ENCODE results near the gene NR4A2. TPM values are rescaled to one million over a fixed set of nuclear protein-coding genes. Genes with fewer than 3 reads are reported as not detected.
"Not testable (repeated sequence)": the region's sequence is repeated elsewhere in the genome, so short reads cannot be mapped to it uniquely, and the experiment has no call there.

NR4A2 gene
- total and polyA plus RNA-seq, 12 donors = 1.1 to 31.2 (median 5.3) TPM

DNA sequence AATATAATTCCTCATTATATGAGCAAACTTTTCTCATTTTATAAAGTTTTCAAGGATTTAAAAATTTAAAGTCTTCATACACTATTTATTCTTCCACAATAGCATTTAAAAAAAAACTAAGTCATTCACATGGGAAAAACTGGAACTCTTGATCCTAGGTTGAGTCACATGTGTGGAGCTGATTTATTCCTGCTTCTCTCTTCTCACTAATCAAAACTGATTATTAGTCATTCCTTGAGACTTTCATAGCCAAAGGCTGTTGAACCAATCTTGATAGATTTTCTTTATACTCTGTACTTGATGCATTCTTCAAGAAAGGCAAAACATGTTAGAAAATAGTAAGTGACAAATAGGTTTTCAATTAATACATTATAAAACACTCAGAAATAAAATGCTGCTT is 27.4 kb downstream of the NR4A2 start:
- intact Hi-C loops (cut with DNase I) = no loop called here
- Histone ChIP-seq H3K4me3 (no peak overlapping the region), H3K36me3 (no peaks in the 10 kb centered on the region), H3K27ac (no peak overlapping the region), H3K9me3 (peaks cover 0 to 7% (median 0%) of the 10 kb centered on the region in 11 donors), H3K4me1 (no peaks in the 10 kb centered on the region), H3K27me3 (peaks cover 0 to 21% (median 15%) of the 10 kb centered on the region in 7 donors)
- TF ChIP-seq, protein P1, sequence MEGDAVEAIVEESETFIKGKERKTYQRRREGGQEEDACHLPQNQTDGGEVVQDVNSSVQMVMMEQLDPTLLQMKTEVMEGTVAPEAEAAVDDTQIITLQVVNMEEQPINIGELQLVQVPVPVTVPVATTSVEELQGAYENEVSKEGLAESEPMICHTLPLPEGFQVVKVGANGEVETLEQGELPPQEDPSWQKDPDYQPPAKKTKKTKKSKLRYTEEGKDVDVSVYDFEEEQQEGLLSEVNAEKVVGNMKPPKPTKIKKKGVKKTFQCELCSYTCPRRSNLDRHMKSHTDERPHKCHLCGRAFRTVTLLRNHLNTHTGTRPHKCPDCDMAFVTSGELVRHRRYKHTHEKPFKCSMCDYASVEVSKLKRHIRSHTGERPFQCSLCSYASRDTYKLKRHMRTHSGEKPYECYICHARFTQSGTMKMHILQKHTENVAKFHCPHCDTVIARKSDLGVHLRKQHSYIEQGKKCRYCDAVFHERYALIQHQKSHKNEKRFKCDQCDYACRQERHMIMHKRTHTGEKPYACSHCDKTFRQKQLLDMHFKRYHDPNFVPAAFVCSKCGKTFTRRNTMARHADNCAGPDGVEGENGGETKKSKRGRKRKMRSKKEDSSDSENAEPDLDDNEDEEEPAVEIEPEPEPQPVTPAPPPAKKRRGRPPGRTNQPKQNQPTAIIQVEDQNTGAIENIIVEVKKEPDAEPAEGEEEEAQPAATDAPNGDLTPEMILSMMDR (IDR thresholded peaks at IDR 0.05) = no peak
- ATAC-seq = no peak
- DNase-seq = no peak

DNA sequence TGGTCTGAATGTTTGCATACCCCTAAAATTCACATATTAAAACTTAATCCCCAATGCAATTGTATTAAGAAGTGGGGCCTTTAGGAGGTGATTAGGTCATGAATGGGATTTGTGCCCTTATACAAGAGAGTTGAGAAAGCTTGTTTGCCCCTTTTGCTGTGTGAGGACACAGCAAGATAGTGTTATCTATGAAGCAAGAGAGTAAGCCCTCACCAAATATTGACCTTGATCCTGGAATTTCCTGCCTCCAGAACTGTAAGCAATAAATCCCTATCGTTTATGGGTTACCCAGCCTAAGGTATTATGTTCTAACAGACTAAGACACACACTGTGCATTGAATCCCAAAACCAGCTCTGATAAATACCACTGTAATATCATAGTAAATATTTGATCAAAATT is 32.2 kb downstream of the NR4A2 start:
- no peak for DNase-seq
- Histone ChIP-seq H3K27me3 (peaks cover 0 to 24% (median 8%) of the 10 kb centered on the region in 7 donors), H3K4me3 (no peak overlapping the region), H3K9me3 (peaks cover 0 to 11% (median 0%) of the 10 kb centered on the region in 11 donors), H3K27ac (no peak overlapping the region), H3K4me1 (no peaks in the 10 kb centered on the region), H3K36me3 (no peaks in the 10 kb centered on the region)
- TF ChIP-seq, protein P1 (IDR thresholded peaks at IDR 0.05) = no peak
- intact Hi-C loops (cut with DNase I) = no loop called here
- 62 to 63% methylated on average over 1 of the region's 1 CpG for WGBS, 2 donors
- no peak for ATAC-seq

- Histone ChIP-seq H3K27me3 (peaks cover 0 to 4% (median 0%) of the 10 kb centered on the region in 7 donors), H3K4me1 (no peaks in the 10 kb centered on the region), H3K4me3 (no peak overlapping the region), H3K27ac (no peak overlapping the region), H3K9me3 (peaks cover 0 to 7% (median 0%) of the 10 kb centered on the region in 11 donors), H3K36me3 (no peaks in the 10 kb centered on the region)
- no peak for DNase-seq
- TF ChIP-seq, protein P1 (IDR thresholded peaks at IDR 0.05) = no peak
- ATAC-seq = no peak
- WGBS, 2 donors = 93 to 95% methylated on average over 8 of the region's 8 CpGs
- intact Hi-C loops (cut with DNase I) = no loop called here
These were observed 37.5 kb downstream of the NR4A2 start for GRCh38 chr2:156294945-156295580.

DNA sequence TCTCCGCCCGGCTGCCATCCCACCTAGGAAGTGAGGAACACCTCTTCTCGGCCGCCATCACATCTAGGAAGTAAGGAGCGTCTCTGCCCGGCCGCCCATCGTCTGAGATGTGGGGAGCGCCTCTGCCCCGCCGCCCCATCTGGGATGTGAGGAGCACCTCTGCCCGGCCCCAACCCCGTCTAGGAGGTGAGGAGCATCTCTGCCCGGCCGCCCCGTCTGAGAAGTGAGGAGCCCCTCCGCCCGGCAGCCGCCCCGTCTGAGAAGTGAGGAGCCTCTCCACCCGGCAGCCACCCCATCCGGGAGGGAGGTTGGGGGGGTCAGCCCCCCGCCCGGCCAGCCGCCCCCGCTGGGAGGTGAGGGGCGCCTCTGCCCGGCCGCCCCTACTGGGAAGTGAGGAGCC is 39.1 kb downstream of the NR4A2 start:
- WGBS, 2 donors = 96 to 99% methylated on average over 13 to 23 of the region's 29 CpGs

GRCh38 chr2:156279446-156280150 is 52.9 kb downstream of the NR4A2 start:
- no peak for ATAC-seq
- intact Hi-C loops (cut with DNase I) = no loop called here
- TF ChIP-seq, protein P1 (IDR thresholded peaks at IDR 0.05) = no peak

More for the DNA sequence above, 39.1 kb downstream of the NR4A2 start:
- H3K9me3 ChIP-seq; H3K36me3 ChIP-seq; ATAC-seq; H3K27ac ChIP-seq; H3K4me1 ChIP-seq; DNase-seq; intact Hi-C loops (cut with DNase I); H3K27me3 ChIP-seq; H3K4me3 ChIP-seq: not testable (repeated sequence)

More at GRCh38 chr2:156279446-156280150, 52.9 kb downstream of the NR4A2 start:
- Histone ChIP-seq H3K27me3 (peaks cover 0 to 6% (median 0%) of the 10 kb centered on the region in 7 donors), H3K9me3 (no peaks in the 10 kb centered on the region), H3K36me3 (no peaks in the 10 kb centered on the region), H3K4me3 (no peak overlapping the region), H3K27ac (no peak overlapping the region), H3K4me1 (no peaks in the 10 kb centered on the region)
- WGBS, 2 donors = 73 to 80% methylated on average over 5 of the region's 5 CpGs
- DNase-seq = no peak
